Smooth muscle cell (in vitro differentiated cells): ENCODE data around the gene PAQR8. TPM values are rescaled to one million over a fixed set of nuclear protein-coding genes. Genes with fewer than 3 reads are reported as not detected.

ENCODE experiments used
- DNase-seq: peaks from one replicate; lab custom pipeline; 2025; ENCODE audit not compliant: unreplicated experiment; lab: John Stamatoyannopoulos, UW
- H2AFZ ChIP-seq: fragments of 200-600 bp; sonication (generic); 2 replicates; pipeline ENCODE4 v1.6.0; 2016; ENCODE audit warnings: antibody characterized with exemption, low read depth, mild to moderate bottlenecking
- H3F3A ChIP-seq: fragments of 200-600 bp; sonication (generic); 2 replicates; pipeline ENCODE4 v1.6.0; 2017; ENCODE audit warnings: antibody characterized with exemption, low read depth
- H3K27ac ChIP-seq: fragments of 200-600 bp; sonication (generic); 2 replicates; pipeline ENCODE4 v1.5.1; 2016; ENCODE audit warnings: low read depth, mild to moderate bottlenecking
- H3K27me3 ChIP-seq: fragments of 200-600 bp; sonication (generic); 2 replicates; pipeline ENCODE4 v1.6.1; 2016; ENCODE audit warnings: low read depth, mild to moderate bottlenecking
- H3K36me3 ChIP-seq: fragments of 200-600 bp; sonication (generic); 2 replicates; pipeline ENCODE4 v1.5.1; 2016; ENCODE audit warnings: low read depth
- H3K4me1 ChIP-seq: fragments of 200-600 bp; sonication (generic); 2 replicates; pipeline ENCODE4 v1.5.1; 2016; ENCODE audit warnings: low read depth
- H3K4me2 ChIP-seq: fragments of 200-600 bp; sonication (generic); 2 replicates; pipeline ENCODE4 v1.6.0; 2016; ENCODE audit warnings: mild to moderate bottlenecking
- H3K4me3 ChIP-seq: fragments of 200-600 bp; sonication (generic); 2 replicates; pipeline ENCODE4 v1.5.1; 2016; ENCODE audit warnings: mild to moderate bottlenecking
- H3K79me2 ChIP-seq: fragments of 200-600 bp; sonication (generic); 2 replicates; pipeline ENCODE4 v1.6.0; 2016; ENCODE audit warnings: low read depth, mild to moderate bottlenecking
- H3K9ac ChIP-seq: fragments of 200-600 bp; sonication (generic); 2 replicates; pipeline ENCODE4 v1.6.0; 2016; ENCODE audit warnings: low read depth
- H3K9me3 ChIP-seq: fragments of 200-600 bp; sonication (generic); replicated peaks from 2 replicates; pipeline ENCODE4 v1.5.1; 2016; ENCODE audit warnings: low read depth
- H4K20me1 ChIP-seq: fragments of 200-600 bp; sonication (generic); 2 replicates; pipeline ENCODE4 v1.6.0; 2016; ENCODE audit warnings: low read depth
- CTCF ChIP-seq: fragments of 200-600 bp; sonication (generic); IDR thresholded peaks from 2 replicates; pipeline ENCODE4 v1.5.1; 2017; ENCODE audit warnings: borderline replicate concordance, mild to moderate bottlenecking, antibody characterized with exemption; ENCODE audit not compliant: insufficient read depth, poor library complexity, severe bottlenecking
- WGBS: methylation state at CpG from one replicate; pipeline ENCODE4 v1.1.7; 2016; ENCODE audit warnings: low lambda C conversion rate; 5-methylcytosine and 5-hydroxymethylcytosine counted together
- polyA plus RNA-seq: library from polyadenylated mRNA; unstranded; fragments of >200 nt; fragmentation: Nextera tagmentation; extraction: Ambion mirVana; gene quantifications from 2 replicates; pipeline ENCODE4 v1.2.1, GENCODE V29; 2016
- total RNA-seq: library from RNA; depleted of rRNA; stranded (reverse); fragments of >200 nt; gene quantifications from 2 replicates; pipeline ENCODE4 v1.2.3, GENCODE V29; 2014

PAQR8 gene
- total and polyA plus RNA-seq, 2 experiments from 2014 or later = 4.3 to 6.1 TPM

- Histone ChIP-seq H3K27ac (no peak overlapping the region), H3K79me2 (peaks cover 34% of the 10 kb centered on the region), H3K9ac (no peak overlapping the region), H3K36me3 (no peaks in the 10 kb centered on the region), H3K4me2 (no peak overlapping the region), H3K27me3 (no peaks in the 10 kb centered on the region), H3F3A (peaks cover 8% of the 10 kb centered on the region), H2AFZ (no peak overlapping the region), H3K4me3 (no peak overlapping the region), H3K9me3 (no peaks in the 10 kb centered on the region), H3K4me1 (no peaks in the 10 kb centered on the region), H4K20me1 (no peaks in the 10 kb centered on the region)
- DNase-seq = no peak
- no peak for TF ChIP-seq CTCF
- 96% methylated on average over 4 of the region's 4 CpGs for WGBS
Measured at GRCh38 chr6:52365317-52365716, 3.4 kb downstream of the PAQR8 start.

GRCh38 chr6:52365866-52366540 lies 4.1 kb downstream of the PAQR8 start:
- Histone ChIP-seq H3K4me2 (no peak overlapping the region), H4K20me1 (no peaks in the 10 kb centered on the region), H3K9ac (no peak overlapping the region), H3K36me3 (no peaks in the 10 kb centered on the region), H3K79me2 (peaks cover 41% of the 10 kb centered on the region), H3K4me3 (no peak overlapping the region), H3K27me3 (no peaks in the 10 kb centered on the region), H3F3A (peaks cover 1% of the 10 kb centered on the region), H2AFZ (no peak overlapping the region), H3K27ac (no peak overlapping the region), H3K4me1 (no peaks in the 10 kb centered on the region), H3K9me3 (no peaks in the 10 kb centered on the region)
- 78% methylated on average over 3 of the region's 3 CpGs for WGBS
- TF ChIP-seq CTCF = no peak
- no peak for DNase-seq

GRCh38 chr6:52368002-52368401 lies 6.1 kb downstream of the PAQR8 start:
- Histone ChIP-seq H3K27me3 (no peaks in the 10 kb centered on the region), H4K20me1 (no peaks in the 10 kb centered on the region), H3K9ac (no peak overlapping the region), H3K4me3 (no peak overlapping the region), H3F3A (peaks cover 6% of the 10 kb centered on the region), H3K79me2 (peaks cover 42% of the 10 kb centered on the region), H3K4me2 (no peak overlapping the region), H3K27ac (no peak overlapping the region), H3K4me1 (peaks cover 15% of the 10 kb centered on the region), H3K36me3 (no peaks in the 10 kb centered on the region), H2AFZ (no peak overlapping the region), H3K9me3 (no peaks in the 10 kb centered on the region)
- no peak for DNase-seq
- WGBS = 95% methylated on average over 6 of the region's 6 CpGs
- no peak for TF ChIP-seq CTCF

- Histone ChIP-seq H3K9me3 (no peaks in the 10 kb centered on the region), H3K4me2 (no peak overlapping the region), H3K27me3 (no peaks in the 10 kb centered on the region), H3F3A (peaks cover 6% of the 10 kb centered on the region), H3K4me3 (no peak overlapping the region), H3K4me1 (peaks cover 18% of the 10 kb centered on the region), H3K36me3 (no peaks in the 10 kb centered on the region), H3K79me2 (peaks cover 38% of the 10 kb centered on the region), H3K9ac (no peak overlapping the region), H3K27ac (no peak overlapping the region), H2AFZ (no peak overlapping the region), H4K20me1 (no peaks in the 10 kb centered on the region)
- no peak for TF ChIP-seq CTCF
- 99% methylated on average over 2 of the region's 2 CpGs for WGBS
- no peak for DNase-seq
Measured at GRCh38 chr6:52369234-52369633, 7.3 kb downstream of the PAQR8 start.
